Gastroesophageal sphincter (tissue), 3 donors: ENCODE data around the gene PSMB7.

Experiments used
- POLR2A ChIP-seq, 2 donors: fragments of 450-650 bp; IDR thresholded peaks; one replicate each; pipeline ENCODE4 v1.6.1; 2017; ENCODE audit warnings: antibody characterized with exemption in 2 of 2, mild to moderate bottlenecking in 2 of 2, moderate library complexity in 1 of 2
- POLR2AphosphoS5 ChIP-seq: sonication (generic); formaldehyde crosslinking; IDR thresholded peaks from one replicate; pipeline ENCODE4 v1.6.1; 2017; ENCODE audit warnings: antibody characterized with exemption
- TF ChIP-seq, protein P1 (sequence below), 4 experiments: fragments of 200-600 bp in 2 of 4; fragments of 450-650 bp in 2 of 4; sonication (generic) in 1 of 4; IDR thresholded peaks; one replicate each; pipeline ENCODE4 v1.5.1; 2017 to 2019; ENCODE audit warnings: antibody characterized with exemption in 4 of 4, mild to moderate bottlenecking in 2 of 4, moderate library complexity in 2 of 4

DNA sequence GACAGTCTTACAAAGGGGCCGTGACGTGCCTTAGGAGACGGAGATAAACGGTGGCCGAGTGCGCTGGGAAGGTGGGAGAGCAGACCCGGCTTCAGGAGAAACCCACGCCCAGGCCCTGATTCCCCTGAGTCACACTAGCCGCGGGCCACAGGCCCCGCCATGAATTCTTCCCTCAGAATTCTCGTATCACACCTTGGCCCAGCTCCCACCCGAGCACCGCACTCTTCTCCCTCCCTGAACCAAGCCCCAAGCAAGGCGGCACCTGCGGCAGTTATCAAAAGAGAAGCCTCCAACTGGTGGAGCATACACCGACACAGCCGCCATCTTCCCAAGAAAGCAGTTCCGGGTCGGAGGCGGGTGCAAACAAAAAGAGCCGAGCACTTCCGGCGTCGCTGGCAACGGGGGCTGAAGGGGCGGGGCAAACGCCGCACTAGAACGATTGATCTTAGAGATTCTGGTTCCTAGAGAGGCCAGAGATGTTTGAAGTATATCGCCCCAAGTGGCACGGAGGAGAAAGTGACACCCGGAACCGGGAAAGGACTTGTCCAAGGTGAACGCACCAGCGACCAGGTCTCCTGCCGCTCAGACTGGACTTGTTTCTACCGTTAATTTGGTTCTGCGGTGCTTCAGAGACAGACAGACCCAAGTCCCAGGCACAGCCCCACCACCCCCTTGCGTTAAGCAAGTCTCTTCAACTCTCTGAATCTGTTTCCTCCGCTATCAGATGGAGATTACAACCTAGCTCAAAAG lies at the start of gene PSMB7:
- TF ChIP-seq POLR2AphosphoS5, result peak; percentile 75
- TF ChIP-seq, protein P1, sequence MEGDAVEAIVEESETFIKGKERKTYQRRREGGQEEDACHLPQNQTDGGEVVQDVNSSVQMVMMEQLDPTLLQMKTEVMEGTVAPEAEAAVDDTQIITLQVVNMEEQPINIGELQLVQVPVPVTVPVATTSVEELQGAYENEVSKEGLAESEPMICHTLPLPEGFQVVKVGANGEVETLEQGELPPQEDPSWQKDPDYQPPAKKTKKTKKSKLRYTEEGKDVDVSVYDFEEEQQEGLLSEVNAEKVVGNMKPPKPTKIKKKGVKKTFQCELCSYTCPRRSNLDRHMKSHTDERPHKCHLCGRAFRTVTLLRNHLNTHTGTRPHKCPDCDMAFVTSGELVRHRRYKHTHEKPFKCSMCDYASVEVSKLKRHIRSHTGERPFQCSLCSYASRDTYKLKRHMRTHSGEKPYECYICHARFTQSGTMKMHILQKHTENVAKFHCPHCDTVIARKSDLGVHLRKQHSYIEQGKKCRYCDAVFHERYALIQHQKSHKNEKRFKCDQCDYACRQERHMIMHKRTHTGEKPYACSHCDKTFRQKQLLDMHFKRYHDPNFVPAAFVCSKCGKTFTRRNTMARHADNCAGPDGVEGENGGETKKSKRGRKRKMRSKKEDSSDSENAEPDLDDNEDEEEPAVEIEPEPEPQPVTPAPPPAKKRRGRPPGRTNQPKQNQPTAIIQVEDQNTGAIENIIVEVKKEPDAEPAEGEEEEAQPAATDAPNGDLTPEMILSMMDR (IDR thresholded peaks at IDR 0.05), result peak; percentile 38 to 95 (median 78)
- peak in 1 of 2 donors; percentile 49 for TF ChIP-seq POLR2A (IDR thresholded peaks at IDR 0.05)
